Measurements from ENCODE around the gene SLC25A21.

Gene SLC25A21

DNA sequence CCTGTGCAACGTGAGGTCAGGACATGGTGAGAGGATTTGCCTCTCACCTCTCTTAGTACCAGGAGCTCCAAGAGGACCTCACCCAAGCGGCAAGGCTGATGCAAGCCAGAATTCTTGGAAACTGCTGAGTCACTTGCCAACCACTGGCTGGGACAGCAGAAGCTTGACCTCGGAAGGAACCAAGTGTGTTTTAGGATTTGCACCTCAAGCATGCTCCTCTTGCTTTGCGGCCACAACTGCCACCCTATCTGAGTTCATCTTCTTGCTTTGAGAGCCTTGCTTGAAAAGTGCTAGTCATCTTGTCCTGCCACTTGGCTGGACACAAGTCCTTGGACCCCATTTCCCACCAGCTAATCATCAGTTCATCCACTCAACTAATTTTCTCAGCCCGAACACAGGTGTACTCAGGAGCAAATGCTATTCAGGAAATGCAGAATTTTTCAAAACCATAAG lies 195.8 kb downstream of the SLC25A21 start:
- no peak for DNase-seq

DNA sequence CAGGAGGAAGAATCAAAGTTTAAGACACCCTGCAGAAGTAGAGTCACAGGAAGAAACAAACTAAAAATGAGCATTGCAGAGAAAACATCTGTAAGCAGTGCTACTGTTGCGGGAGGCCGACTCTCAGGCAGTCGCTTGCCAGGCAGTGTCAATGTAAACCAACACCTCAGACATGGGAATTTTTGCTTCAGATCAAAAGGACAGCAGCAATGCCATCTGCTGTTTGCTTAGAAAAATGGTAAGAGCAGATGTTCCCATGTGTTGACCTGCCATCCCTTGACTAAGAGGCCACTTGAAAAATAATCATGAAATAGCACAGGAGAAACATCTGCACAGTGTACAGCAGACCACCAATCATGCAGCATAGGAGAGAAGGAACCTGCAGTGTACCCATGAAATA lies 196.6 kb downstream of the SLC25A21 start:
- DNase-seq = no peak

DNA sequence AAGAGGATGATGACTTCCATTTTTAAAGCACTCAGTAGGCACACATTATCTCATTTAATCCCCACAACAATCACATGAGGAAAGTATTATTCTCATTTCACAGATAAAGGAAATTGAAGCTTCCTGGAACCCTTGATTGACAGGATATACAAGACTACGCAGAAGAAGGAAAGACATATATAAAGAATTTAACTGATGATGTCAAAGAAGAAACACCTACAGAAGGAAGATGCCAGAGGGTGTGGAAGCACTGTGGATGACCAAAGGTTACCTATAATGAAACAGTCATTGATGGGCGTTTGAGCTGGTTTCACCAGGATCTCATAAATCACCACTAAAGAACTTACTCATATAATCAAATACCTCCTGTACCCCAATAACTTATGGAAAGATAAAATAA lies 197.4 kb downstream of the SLC25A21 start:
- DNase-seq = no peak

DNA sequence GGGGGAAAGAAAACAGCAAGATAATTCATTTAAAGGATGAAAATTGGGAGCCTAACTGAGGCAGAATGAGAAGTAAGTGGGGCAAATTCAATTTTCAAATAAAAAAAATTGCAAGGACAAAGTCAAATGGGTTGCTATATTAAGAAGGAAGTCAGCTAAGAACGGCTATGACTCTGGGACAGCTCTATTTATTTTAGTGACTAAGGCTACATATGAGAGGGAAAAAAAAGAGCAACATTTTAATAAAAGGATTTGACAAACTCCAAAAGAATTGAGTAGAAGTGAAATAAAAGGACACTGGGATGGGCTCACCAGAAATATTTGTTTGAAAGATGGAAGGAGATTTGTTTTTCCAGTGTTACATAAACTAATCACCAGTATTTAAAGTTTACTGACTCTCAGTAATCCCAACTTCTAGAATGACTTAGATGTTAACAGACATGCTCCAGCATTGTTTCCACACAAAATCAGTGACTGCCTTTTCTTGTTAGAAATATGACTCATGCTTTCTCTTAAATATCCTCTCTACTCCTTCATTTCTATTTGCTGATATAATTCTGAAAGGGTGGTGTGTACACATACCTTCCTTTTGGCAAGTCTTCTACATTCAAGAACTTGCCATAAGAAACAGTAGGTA lies 198.5 kb downstream of the SLC25A21 start:
- DNase-seq = no peak

DNA sequence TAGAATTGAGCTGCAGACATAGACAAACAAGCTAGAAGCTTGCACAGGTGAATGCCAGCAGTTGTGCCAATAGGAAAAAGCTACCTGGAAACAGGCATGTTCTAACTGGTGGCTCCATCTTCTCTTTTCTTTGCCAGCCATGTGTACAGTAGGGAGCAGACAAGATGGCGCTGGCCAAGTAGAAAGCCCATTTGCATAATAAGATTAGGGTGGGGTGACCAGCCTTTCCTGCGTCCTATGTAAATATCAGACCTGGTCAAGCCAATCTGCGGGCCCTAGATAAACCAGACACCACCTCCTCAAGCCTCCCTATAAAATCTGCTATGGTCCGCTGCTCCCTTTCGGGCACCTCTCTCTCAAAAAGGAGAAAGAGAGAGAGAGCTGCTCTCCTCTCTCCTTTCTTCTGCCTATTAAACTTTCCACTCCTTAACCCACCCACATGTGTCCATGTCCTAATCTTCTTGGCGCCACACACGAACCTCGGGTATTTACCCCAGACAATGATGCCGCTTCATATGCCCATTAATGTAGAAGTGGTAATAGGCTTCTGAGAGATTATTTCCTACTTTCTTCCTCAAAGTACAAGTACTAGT lies 201.0 kb downstream of the SLC25A21 start:
- DNase-seq = no peak

DNA sequence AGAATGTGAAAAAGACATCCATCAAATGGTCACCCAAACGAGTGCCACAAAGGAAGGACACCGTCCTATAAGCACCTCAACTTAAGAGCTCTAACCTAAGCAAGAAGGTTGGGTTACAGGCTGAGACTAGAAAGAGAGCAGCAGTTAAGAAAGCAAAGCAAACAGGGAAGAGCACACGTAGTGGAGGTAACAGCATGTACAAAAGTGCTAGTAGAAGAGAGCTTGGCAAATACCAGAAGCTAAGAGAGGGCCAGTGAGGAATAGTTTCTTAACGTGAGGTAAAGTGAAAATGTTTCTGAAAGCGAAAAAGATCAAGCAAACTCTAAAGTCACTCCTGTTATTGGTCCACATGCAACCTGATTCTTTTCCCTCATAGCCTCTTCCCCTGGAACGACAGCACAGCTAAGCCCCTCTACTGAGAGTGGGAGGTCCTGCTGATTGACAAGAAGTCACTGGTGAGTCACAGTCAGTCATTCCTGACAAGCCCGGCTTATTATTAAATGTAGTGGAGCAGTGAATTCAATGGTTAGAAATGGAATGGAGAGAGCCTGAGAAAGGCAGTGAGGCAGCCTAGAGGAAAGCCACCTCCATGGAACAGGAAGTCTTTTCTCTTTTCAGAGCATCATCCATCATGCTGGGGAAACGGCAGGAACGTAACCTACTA lies 204.4 kb downstream of the SLC25A21 start:
- DNase-seq = no peak

DNA sequence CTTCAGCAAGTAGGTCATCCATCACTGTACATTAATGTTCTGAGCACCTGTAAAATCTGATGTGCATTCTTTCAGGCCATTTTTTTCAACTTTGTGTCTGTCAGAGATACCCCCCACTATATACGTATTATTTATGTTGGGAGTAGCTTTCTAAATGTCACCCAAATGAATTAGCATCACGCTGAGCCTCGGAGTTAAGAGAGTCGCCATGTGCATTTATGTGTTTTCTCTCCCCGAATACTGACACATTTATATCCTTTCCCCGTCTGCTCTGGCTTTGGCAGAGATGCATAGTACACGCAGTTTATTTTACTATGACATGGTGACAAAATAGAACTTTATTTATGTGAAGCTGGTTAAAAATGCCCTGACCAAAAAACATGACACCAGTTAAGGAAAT lies 216.4 kb downstream of the SLC25A21 start:
- DNase-seq = no peak

DNA sequence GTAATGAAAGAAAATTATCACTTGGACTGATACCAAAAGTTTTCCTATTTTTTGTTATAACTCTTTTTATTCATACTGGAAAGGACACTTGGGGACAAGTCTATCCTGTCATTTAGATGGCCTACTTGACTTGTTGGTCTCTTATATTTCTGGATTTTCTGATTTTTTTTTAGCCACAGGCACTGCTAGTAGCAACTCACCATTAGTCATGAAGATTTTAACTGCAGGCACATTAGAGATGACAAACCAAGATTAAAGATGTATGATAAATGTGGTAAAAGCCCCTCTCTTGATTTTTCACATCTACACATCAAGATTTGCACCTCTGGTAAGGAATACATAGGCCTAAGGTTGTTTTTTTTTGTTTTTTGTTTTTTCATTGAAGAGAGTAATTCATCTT lies 217.0 kb downstream of the SLC25A21 start:
- no peak for DNase-seq

DNA sequence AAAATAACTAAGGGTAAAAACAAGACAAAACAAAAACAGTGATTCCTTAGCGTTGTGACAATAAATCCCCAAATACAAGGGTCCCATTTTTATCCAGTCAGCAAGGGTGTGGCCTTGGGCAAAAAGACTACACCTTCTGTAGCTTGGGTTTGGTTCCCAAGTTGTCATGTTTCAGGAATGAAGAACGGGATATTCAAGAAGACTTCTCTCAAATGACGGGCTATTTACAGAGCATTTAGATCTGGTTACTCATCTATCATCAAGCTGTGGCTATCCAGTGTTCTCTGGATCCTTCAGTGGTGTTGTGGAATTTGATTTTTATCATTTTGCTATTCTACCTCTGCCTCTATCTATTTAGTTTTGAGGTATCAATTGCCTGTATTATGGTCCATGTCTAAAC lies 219.7 kb downstream of the SLC25A21 start:
- DNase-seq = no peak

DNA sequence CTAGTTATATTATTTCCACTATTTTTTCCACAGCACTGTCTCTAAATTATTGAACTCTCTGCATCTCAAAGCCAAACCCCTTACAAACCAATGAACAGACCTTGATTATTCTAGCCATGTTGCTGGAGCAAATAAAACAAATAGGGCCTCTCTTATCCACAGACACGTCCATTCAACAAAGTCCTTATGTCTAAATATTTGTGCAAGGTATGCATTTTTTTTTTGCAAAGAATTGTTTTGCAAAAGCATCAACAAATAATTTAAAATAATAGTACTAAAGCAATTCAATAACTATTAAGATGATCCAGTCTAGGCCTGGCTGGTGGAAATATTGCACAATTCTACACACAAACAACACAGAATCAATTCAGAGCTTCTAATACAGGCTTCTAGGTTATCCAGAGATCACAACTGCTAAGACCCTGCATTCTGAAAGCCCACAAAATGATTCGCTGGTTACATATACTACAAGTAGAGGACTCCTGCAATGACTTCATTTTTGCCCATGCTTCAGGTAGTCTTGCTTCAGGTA lies 221.0 kb downstream of the SLC25A21 start:
- DNase-seq = no peak

DNA sequence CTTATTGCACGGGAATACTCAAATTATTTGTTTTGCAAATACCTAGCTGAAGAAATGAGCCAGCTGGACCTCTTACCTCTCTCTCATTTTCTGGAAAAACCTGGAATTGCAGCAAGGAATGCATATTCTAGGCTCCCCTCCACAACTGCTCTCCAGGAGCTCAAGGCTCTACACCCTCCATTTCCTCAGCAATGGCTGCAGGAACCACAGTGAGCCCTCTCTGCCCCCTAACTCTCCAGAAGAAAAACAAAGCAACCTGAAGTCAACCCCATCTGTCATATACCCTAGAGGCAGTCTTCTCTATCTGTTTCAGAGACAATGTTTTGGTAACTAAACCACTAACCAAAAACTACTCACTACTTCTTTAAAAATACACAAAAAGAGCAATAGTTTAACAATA lies 221.6 kb downstream of the SLC25A21 start:
- no peak for DNase-seq

DNA sequence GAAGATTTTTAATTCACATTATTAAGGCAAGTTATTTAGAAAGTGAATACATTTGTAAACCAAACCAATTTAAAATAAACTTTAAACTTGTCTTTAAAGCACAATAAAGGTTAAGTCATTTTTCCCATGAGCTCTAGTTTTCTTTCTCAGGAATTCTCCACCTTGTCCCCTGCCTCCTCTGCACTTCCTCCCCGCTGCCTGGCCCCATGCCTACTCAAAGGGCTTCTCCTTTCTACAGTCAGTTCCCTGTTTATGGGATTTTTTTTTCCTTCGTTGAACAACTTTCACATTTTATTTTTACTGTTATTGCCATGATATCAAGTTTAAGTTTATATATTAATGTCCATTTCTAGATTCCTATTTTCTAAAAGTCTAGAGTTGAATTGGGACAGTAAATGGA lies 223.0 kb downstream of the SLC25A21 start:
- no peak for DNase-seq

DNA sequence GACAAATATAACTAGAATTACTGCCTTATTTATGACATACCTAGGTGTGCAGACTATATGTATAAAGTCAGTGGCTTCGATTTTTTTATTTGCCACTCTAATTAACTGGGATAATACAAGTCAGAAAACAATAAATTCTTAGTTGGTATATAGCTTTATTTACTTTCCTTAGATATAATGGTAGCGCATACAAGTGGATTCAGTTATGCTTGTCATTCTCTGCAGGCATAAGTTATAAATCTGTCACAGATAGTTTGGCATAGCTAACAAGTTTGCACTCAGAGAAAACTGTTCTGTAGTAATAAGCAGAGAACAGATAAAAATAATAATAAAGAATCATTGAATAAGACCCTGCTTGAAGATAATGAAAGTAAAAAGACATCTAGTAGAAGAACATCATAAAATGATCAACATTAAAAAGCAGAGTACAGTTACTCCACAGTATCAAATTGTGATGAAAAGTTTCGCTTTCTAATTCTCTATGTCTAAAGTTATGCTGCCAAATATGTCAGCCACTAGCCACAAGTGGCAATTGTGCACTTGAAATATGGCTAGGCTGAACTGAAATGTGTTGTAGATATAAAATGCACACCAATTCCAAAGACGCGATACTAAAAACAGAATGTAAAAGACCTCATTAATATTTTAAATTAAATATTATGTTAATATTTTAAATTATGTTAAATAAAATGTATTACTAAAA lies 224.1 kb downstream of the SLC25A21 start:
- no peak for DNase-seq

DNA sequence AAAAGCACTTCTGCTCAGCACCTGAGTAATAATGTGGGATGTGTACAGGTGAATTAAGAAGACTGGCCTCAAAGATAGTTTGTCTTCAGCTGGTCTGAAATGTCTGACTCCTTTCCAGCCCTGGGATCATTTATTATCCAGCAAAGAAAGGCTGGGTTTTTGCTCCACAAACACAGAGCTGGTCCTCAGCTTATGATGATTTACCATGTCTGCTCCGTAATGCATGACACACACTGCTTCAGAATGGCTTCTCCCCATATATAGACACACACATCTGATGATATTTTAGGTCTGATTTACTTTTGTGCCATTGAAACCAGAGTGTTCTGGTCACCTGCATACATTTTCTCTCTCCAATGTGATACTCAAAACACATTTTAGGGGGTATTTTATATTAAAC lies 225.0 kb downstream of the SLC25A21 start:
- no peak for DNase-seq

DNA sequence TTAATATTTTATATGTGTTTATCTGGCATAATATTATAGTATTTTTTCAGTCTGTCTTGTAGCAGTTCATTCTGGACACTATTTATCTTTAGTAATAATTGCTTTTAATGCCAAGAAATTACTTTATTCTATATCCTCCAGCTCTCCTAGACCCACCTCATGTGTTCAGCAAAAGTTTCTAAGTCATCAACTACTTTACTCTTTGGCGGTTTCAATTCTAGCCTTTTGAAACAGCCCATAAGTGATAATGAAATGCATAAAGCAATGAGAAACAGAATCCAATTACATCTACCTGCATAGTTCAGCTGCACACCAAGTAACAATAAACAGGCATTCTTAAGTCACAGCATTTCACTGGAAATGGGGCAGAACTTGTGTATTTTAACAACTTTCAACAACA lies 225.5 kb downstream of the SLC25A21 start:
- DNase-seq = no peak

DNA sequence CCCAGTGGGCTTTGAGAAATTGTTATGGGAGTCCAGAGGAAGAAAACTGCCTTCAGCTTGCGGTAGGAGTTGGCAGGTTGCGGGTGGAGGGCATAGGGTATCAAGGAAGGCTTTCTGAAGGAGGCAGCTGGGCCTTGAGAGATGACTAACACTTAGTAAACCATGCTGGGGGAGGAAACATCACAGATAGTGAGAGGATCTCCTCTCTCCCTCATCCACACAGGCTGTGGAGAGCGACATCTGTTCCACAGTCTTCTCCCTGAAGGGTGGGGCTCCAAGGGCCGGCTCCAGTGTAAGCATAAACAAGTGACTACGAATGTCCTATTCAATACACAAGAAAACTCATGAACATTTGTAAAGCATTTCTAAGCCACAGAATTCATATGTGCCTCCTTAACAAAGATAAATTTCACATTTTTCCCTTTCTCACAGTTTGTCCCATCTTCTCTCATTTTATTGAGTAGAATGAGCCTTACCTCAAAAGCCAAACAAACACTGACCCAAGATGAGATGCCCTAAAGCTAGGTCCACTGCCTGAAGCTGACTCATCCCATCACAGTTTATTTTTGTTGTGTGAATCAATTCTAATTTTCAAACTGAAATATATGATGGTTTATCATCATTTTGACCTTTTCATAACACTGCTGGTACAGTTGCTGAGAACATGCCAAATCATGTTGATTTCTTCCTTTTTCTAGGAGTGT lies 227.9 kb downstream of the SLC25A21 start:
- DNase-seq = no peak

DNA sequence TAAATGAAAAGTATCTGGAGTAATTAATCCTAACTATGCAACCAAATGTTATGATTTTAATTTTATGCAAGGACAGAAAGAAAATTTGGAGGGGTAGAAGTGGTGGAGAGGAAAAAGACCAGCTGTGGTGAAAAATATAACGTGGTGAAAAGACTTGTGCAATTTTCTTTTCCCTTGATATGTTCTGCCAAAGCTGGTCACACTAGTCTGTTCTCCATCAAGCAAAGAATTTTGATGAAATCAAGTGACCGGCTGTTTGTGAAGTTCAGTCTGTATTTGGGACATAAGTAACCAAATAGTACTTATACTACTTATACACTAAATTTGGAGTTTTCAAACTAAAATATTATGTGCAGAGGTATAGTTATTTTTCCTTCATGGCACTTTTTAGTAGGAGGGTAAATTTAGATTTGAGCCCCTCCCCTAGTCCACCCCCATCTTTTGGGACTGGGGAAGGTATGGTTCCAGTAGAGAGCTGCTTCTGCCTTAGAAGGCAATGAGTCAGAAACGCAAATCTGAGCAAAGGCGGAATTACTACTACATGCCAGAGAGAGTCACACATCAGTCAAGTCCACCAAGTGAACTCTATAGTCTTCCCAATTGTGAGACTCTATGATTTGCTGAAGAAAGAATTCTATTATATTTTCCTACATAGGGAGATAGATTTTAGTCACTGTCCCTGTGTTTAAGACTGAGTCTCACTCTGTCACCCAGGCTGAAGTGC lies 229.7 kb downstream of the SLC25A21 start:
- no peak for DNase-seq

DNA sequence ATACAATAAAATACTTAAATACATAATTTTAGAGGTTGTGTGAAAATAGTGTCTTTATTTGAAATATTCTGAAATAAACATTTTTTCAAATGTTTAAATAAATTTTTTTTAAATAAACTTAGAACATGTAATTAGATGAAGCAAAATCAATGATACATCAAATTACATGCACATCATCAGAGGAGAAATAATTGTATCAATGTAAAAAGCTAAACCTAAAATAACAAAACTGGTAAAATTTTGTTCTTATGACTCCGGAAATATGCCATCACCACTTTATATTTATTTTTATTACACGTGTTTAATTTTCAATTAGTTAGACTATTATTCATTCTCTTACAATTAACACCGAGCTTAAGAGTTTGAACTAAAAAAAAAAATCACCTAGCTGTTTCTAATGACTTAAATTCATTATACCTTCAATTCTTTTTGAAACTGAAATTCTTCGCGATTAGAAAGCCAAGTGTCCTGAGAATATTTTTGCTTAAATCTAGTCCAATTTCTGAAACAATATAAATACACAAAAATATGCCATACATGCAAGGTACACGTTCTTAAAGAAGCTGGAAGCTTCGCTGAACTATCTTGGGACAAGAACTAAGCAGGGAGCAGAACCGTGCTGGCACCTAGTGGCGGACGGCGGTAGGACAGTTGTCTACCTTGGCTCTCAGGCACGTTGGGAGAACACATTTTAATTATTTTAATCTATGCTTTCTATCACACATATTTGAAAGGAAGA lies 230.5 kb downstream of the SLC25A21 start:
- DNase-seq = peak; percentile 59

DNA sequence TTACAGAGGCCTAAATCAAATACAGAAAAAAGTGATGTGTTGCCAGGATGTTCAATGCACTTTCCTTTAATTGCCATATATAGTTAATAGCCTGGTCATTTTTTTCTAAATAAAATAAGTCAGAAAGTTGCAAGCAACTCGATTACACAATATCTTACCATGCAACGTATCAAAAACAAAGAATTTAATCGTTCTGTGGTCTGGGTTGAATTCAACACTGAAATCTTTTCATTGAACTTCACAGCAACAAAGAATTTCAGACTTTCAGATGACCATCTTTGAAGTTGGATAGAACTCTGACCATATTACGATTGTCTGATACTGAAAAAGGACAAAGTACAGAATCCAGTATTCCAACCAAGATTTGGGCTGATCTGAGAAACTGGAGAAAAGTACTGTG lies 231.9 kb downstream of the SLC25A21 start:
- DNase-seq = no peak

DNA sequence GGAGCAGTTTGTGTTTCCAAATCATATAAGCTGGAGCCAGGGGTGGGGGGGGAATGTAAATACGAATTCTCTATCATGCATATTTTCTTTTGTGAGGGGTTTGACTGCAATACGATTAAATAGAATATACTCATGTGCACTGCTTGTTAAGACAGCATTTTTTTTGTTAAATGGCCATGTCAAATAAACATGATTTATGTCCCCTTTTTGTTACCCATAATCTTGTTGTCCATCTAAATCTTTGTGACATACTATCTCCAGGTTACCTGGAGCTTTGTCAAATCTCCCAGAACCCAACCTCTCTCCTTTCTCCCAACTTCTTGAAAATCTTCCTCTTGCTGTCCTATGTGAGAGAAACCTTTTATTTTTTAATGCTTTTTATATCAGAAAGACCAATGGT lies 233.1 kb downstream of the SLC25A21 start:
- no peak for DNase-seq

DNA sequence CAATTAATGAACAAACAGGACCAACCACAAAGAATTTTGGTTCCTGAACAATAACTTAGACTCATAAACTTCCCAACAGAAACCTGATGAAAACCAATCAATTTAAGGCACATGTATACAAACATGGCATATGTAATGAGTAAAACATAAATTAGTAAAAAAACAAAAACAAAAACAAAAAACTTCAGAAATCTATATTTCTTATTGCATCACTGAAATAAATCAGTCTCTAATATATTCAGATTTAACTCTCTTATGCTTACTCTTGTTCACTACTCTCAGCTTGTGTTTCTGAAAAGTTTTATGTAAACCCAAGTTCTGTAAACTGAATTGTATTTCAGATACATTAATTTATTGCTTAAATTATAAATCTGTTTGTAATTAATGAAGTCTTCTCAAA lies 233.7 kb downstream of the SLC25A21 start:
- no peak for DNase-seq
